ENCODE data around the gene HIP1. TPM values are rescaled to one million over a fixed set of nuclear protein-coding genes. Genes with fewer than 3 reads are reported as not detected.
"Not testable (repeated sequence)": the region's sequence is repeated elsewhere in the genome, so short reads cannot be mapped to it uniquely, and the experiment has no call there.

Gene HIP1
- total RNA-seq, 1 donor from 2014 or later = 51.5 TPM

DNA sequence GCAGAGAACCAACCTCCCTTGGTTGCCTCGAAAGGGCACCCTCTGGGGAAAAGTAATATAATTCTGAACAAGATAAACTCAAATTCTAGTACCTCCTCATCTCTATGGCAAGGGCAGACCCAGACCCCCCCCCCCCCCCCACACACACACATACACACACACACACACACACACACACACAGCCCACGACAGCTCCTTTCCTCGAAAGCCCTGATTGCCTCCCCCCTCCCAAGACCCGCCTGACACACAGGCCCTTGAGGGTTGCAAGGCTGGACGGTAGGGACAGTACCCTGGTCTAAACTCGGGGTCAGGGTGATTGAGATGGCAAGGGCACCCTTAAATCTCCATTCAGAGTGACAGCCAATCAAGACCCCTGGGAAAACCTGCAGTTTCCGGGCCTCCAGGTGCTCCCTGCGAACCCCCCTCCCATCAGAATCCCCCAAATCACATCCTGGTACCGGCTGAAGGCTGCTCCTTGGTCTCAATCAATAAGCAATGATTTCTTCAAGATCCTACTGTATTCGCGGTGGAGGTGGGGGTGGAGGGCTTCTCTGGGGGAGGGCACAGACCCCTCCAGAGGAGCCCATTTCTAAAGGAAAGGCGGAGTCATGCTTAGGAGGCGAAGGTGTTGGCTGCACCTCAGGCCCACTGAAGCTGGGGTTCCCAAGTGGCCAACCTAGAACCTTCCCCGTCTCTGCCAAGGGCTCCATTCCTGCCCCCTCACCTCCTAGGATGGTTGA lies 100.7 kb downstream of the HIP1 start:
- Histone ChIP-seq H3K9me3 (no peaks in the 10 kb centered on the region), H3K27me3 (ENCODE audit: low read depth) (no peaks in the 10 kb centered on the region), H3K4me1 (peaks cover 16% of the 10 kb centered on the region), H3K27ac (peak overlapping the region; percentile 82), H3K4me3 (peak overlapping the region; percentile 76), H3K36me3 (peaks cover 3% of the 10 kb centered on the region)
- ATAC-seq (no peak), DNase-seq (no peak)
- no peak for TF ChIP-seq CTCF (IDR thresholded peaks at IDR 0.05)
- intact Hi-C loops (cut with DNase I) = no loop called here

- TF ChIP-seq CTCF (IDR thresholded peaks at IDR 0.05) = no peak
- Histone ChIP-seq H3K36me3 (peaks cover 3% of the 10 kb centered on the region), H3K27me3 (ENCODE audit: low read depth) (no peaks in the 10 kb centered on the region), H3K4me1 (peaks cover 13% of the 10 kb centered on the region), H3K27ac (no peak overlapping the region), H3K9me3 (no peaks in the 10 kb centered on the region), H3K4me3 (no peak overlapping the region)
- ATAC-seq (no peak), DNase-seq (no peak)
- intact Hi-C loops (cut with DNase I) = no loop called here
These were observed 103.7 kb downstream of the HIP1 start for GRCh38 chr7:75635036-75635435.

- H3K4me1 ChIP-seq; DNase-seq; ATAC-seq; H3K4me3 ChIP-seq; H3K36me3 ChIP-seq; intact Hi-C loops (cut with DNase I); H3K9me3 ChIP-seq; H3K27ac ChIP-seq; H3K27me3 ChIP-seq (ENCODE audit: low read depth): not testable (repeated sequence)
These were observed 106.2 kb downstream of the HIP1 start for GRCh38 chr7:75632587-75632986.

DNA sequence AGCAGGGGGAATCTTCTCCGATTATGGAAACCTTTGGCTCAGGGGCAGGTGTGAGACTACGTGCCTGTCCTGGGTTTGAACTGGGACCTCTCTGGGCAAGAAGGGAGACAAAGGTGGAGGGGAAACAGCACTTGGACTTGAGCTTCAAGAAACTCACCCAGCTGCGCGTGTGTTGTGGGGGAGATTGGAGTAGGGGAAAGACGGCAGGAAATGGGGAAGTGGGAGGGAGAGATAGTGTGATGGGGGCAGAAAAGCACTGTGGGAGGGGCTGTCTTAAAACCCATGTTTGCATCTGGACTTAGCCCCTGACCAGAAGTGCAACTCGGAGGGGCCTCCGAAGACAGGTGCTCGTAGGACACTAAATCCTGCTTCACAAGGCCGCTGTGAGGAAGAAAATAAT lies 107.0 kb downstream of the HIP1 start:
- no peaks in the 10 kb centered on the region for H3K27me3 ChIP-seq (ENCODE audit: low read depth)
- H3K36me3 ChIP-seq = peaks cover 3% of the 10 kb centered on the region
- DNase-seq (no peak), ATAC-seq (no peak)
- H3K27ac ChIP-seq = no peak overlapping the region
- no peak for TF ChIP-seq CTCF (IDR thresholded peaks at IDR 0.05)
- no peak overlapping the region for H3K4me3 ChIP-seq
- peaks cover 7% of the 10 kb centered on the region for H3K9me3 ChIP-seq
- no peaks in the 10 kb centered on the region for H3K4me1 ChIP-seq
- intact Hi-C loops (cut with DNase I) = no loop called here

DNA sequence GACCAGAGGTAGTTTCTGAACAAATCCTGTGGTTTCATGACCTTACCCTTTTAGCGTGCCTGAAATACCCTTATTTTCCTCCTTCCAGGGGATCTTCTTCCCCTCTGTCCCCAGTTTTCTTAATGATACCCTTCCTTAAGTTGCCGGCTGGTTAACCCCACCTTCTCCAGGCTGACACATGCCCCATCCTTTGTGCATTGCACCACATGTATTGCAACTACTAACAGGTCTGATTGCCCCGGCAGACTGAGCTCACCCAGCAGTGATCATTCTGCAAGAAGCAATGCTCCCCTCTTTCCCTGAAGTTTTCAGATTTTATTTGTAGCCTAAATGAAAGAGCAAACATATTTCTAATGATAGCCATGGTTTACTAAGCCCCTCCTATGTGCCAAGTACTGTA lies 108.2 kb downstream of the HIP1 start:
- DNase-seq (no peak), ATAC-seq (no peak)
- H3K4me3 ChIP-seq = no peak overlapping the region
- no peaks in the 10 kb centered on the region for H3K4me1 ChIP-seq
- peaks cover 3% of the 10 kb centered on the region for H3K36me3 ChIP-seq
- H3K9me3 ChIP-seq = peaks cover 7% of the 10 kb centered on the region
- H3K27ac ChIP-seq = no peak overlapping the region
- intact Hi-C loops (cut with DNase I) = no loop called here
- no peak for TF ChIP-seq CTCF (IDR thresholded peaks at IDR 0.05)
- no peaks in the 10 kb centered on the region for H3K27me3 ChIP-seq (ENCODE audit: low read depth)

DNA sequence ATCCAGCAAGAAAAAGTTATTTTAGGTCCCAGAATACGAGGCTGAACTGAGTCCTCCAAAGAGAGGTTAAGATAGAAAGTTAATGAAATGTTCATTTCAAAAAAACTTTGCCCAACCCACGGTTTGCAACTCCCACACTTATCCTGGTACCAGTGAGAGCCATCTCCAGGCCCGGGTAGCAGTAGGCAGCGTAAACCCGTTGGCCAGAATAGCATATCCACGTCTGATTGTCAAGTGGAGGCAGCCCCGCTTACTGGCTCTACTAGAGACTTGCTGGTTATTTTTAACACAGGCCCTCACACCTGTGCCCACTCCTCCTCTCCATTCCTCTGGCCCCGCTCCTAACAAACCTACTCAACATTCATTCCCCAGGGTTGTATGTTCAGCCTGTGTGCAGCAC lies 109.7 kb downstream of the HIP1 start:
- Histone ChIP-seq H3K4me1 (peaks cover 11% of the 10 kb centered on the region), H3K4me3 (no peak overlapping the region), H3K9me3 (peaks cover 7% of the 10 kb centered on the region), H3K27me3 (ENCODE audit: low read depth) (no peaks in the 10 kb centered on the region), H3K27ac (no peak overlapping the region), H3K36me3 (no peaks in the 10 kb centered on the region)
- ATAC-seq = peak; percentile 62 to 68
- DNase-seq = no peak
- intact Hi-C loops (cut with DNase I) = no loop called here
- no peak for TF ChIP-seq CTCF (IDR thresholded peaks at IDR 0.05)

All from lower lobe of right lung (tissue), 2 donors.